Endothelial cell of umbilical vein (primary cell): ENCODE measurements around the gene SFT2D1. TPM values are rescaled to one million over a fixed set of nuclear protein-coding genes. Genes with fewer than 3 reads are reported as not detected.

Source experiments
- BruUV-seq: library from RNA; stranded (reverse); fragments of 400-500 nt; replicated peaks from 2 replicates; lab custom pipeline; 2021; lab: Mats Ljungman, UMichigan
- CTCF ChIA-PET: fragments of 300-600, 350-600 bp; sonication (Branson Sonifier 250); formaldehyde crosslinking; loops from one replicate; lab custom pipeline; 2021; ENCODE audit warnings: antibody characterized with exemption, inconsistent platforms; lab: Charles Lee
- POLR2A ChIA-PET: fragments of 300-600, 350-600 bp; sonication (Branson Sonifier 250); formaldehyde crosslinking; loops from one replicate; lab custom pipeline; 2021; ENCODE audit warnings: antibody characterized with exemption, inconsistent platforms; lab: Charles Lee
- DNase-seq: peaks from one replicate; pipeline ENCODE4 v3.0.0-alpha.2; 2011; ENCODE audit warnings: low read depth, low spot score
- FAIRE-seq: peaks from 2 replicates; lab custom pipeline; 2011; peaks lifted over from hg19 to GRCh38; lab: Jason Lieb, UNC
- H2AFZ ChIP-seq: 2 replicates; pipeline ENCODE4 v1.6.0; 2012; ENCODE audit warnings: low read depth, low read length, control low read depth, inconsistent platforms
- H3K27ac ChIP-seq: 2 replicates; pipeline ENCODE4 v1.5.1; 2011; ENCODE audit warnings: low read depth, mild to moderate bottlenecking, control low read depth, low read length, moderate library complexity; ENCODE audit not compliant: insufficient read depth
- H3K27me3 ChIP-seq, 2 experiments: 2 replicates each; pipeline versions ENCODE4 v1.6.0 to v1.6.1; 2011; ENCODE audit warnings: low read length in 2 of 2, mixed read lengths in 1 of 2; ENCODE audit not compliant: control insufficient read depth in 2 of 2, insufficient read depth in 2 of 2
- H3K36me3 ChIP-seq, 2 experiments: 2 replicates in 1 of 2; 3 replicates in 1 of 2; pipeline ENCODE4 v1.5.1; 2011; ENCODE audit warnings: low read length in 2 of 2, mild to moderate bottlenecking in 1 of 2, moderate library complexity in 1 of 2; ENCODE audit not compliant: control insufficient read depth in 2 of 2, insufficient read depth in 2 of 2; ENCODE audit errors: extremely low read depth in 1 of 2
- H3K4me1 ChIP-seq: 3 replicates; pipeline ENCODE4 v1.5.1; 2011; ENCODE audit warnings: mild to moderate bottlenecking, low read length; ENCODE audit not compliant: control insufficient read depth, insufficient read depth; ENCODE audit errors: extremely low read depth
- H3K4me2 ChIP-seq: 2 replicates; pipeline ENCODE4 v1.6.1; 2011; ENCODE audit warnings: low read length, control low read depth, mixed read lengths; ENCODE audit not compliant: insufficient read depth
- H3K4me3 ChIP-seq, 3 experiments: fragments of 200-600 bp in 1 of 3; sonication (generic), shearing (Covaris generic) in 1 of 3; replicated peaks in 1 of 3; 2 replicates each; pipeline ENCODE4 v1.5.1; 2011 to 2016; ENCODE audit warnings: control low read depth in 3 of 3, low read length in 3 of 3, mild to moderate bottlenecking in 2 of 3, inconsistent platforms in 1 of 3, low read depth in 1 of 3, moderate library complexity in 1 of 3; ENCODE audit not compliant: insufficient read depth in 1 of 3
- H3K79me2 ChIP-seq: 2 replicates; pipeline ENCODE4 v1.6.0; 2012; ENCODE audit warnings: low read length, inconsistent platforms; ENCODE audit not compliant: control insufficient read depth, insufficient read depth
- H3K9ac ChIP-seq: replicated peaks from 2 replicates; pipeline ENCODE3; 2011; ENCODE audit warnings: low read length, control low read depth; ENCODE audit not compliant: insufficient read depth; ENCODE audit errors: extremely low read depth
- H3K9me1 ChIP-seq: replicated peaks from 3 replicates; pipeline ENCODE4 v1.6.0; 2011; ENCODE audit warnings: mild to moderate bottlenecking, low read length; ENCODE audit not compliant: control insufficient read depth, insufficient read depth; ENCODE audit errors: extremely low read depth
- H3K9me3 ChIP-seq: replicated peaks from 2 replicates; pipeline ENCODE4 v1.5.1; 2012; ENCODE audit warnings: low read length, inconsistent platforms; ENCODE audit not compliant: control insufficient read depth, insufficient read depth
- H4K20me1 ChIP-seq: replicated peaks from 2 replicates; pipeline ENCODE3; 2011; ENCODE audit warnings: mild to moderate bottlenecking, low read length; ENCODE audit not compliant: control insufficient read depth, insufficient read depth; ENCODE audit errors: extremely low read depth
- EZH2 ChIP-seq: IDR thresholded peaks from 2 replicates; pipeline ENCODE4 v1.6.1; 2012; ENCODE audit warnings: borderline replicate concordance, low read depth, mild to moderate bottlenecking, moderate library complexity, low read length, inconsistent platforms; ENCODE audit not compliant: severe bottlenecking
- FOS ChIP-seq: IDR thresholded peaks from 2 replicates; pipeline ENCODE4 v1.6.1; 2011; ENCODE audit warnings: mild to moderate bottlenecking, low read length, moderate library complexity, borderline replicate concordance; ENCODE audit not compliant: insufficient read depth
- GATA2 ChIP-seq: IDR thresholded peaks from 2 replicates; pipeline ENCODE4 v1.7.0; 2011; ENCODE audit warnings: low read depth, mild to moderate bottlenecking, moderate library complexity, mixed read lengths, low read length; ENCODE audit not compliant: insufficient read length, insufficient read depth
- MAX ChIP-seq: IDR thresholded peaks from 2 replicates; pipeline ENCODE4 v1.6.1; 2011; ENCODE audit not compliant: insufficient read depth, insufficient read length
- dilution Hi-C: fragments of 300-500 bp; cut with MboI; formaldehyde crosslinking; loops from one replicate; pipeline ENCODE4 v1.15.0; 2019; ENCODE audit warnings: low sequenced_read_pairs; ENCODE audit not compliant: extremely low pct_ligation_motif_present
- intact Hi-C: fragments of 100-400 bp; cut with micrococcal nuclease; formaldehyde crosslinking; loops from one replicate; pipeline ENCODE4 v1.10.0; 2022
- polyA plus RNA-seq, 4 experiments: library from polyadenylated mRNA; depleted of rRNA in 3 of 4; stranded (reverse) in 3 of 4; unstranded in 1 of 4; fragments of >200 nt; gene quantifications; 2 replicates each; pipeline versions ENCODE4 v1.2.1 to v1.2.3, GENCODE V29; 2011 to 2012; ENCODE audit warnings: missing spikeins in 1 of 4
- total RNA-seq: library from RNA; stranded (reverse); gene quantifications from 2 replicates; pipeline ENCODE4 v1.2.3, GENCODE V29; 2021

The SFT2D1 gene
- total and polyA plus RNA-seq, 2 donors (not counting 3 experiments of a cell fraction or from before 2014, with no cell fraction given) = 22.9 to 30.6 TPM

- CTCF ChIA-PET = interaction anchor here (0.8 kb wide), 1 partner anchor 21 kb away, joined by 3 read pairs; no protein-coding TSS in a partner anchor
Measured at GRCh38 chr6:166289207-166290060, 52.9 kb downstream of the SFT2D1 start.

GRCh38 chr6:166286839-166287271 lies 55.5 kb downstream of the SFT2D1 start:
- intact Hi-C loops (no loop called here), dilution Hi-C loops (no loop called here)
- Histone ChIP-seq H3K79me2 (no peaks in the 10 kb centered on the region), H3K36me3 (no peaks in the 10 kb centered on the region), H3K27ac (no peak overlapping the region), H3K4me1 (no peaks in the 10 kb centered on the region), H3K4me2 (no peak overlapping the region), H3K4me3 (no peak overlapping the region), H3K9ac (no peak overlapping the region), H3K27me3 (peaks cover 0 to 2% of the 10 kb centered on the region in 2 experiments), H4K20me1 (no peaks in the 10 kb centered on the region), H2AFZ (no peak overlapping the region), H3K9me1 (no peaks in the 10 kb centered on the region), H3K9me3 (no peaks in the 10 kb centered on the region)
- no TSS peak for BruUV-seq
- FAIRE-seq = no peak
- no peak for TF ChIP-seq MAX
- no peak for TF ChIP-seq EZH2
- TF ChIP-seq FOS = no peak
- TF ChIP-seq GATA2 = no peak
- ChIA-PET CTCF (interaction anchor here (1.0 kb wide), 1 partner anchor 95 kb away, joined by 3 read pairs; no protein-coding TSS in a partner anchor), POLR2A (no interaction called here)
- no peak for DNase-seq

More at GRCh38 chr6:166289207-166290060, 52.9 kb downstream of the SFT2D1 start:
- POLR2A ChIA-PET = no interaction called here
- DNase-seq (no peak), FAIRE-seq (no peak)
- H3K9ac ChIP-seq = no peak overlapping the region
- no peaks in the 10 kb centered on the region for H3K79me2 ChIP-seq
- intact Hi-C loops (no loop called here), dilution Hi-C loops (no loop called here)
- H3K27ac ChIP-seq = no peak overlapping the region
- H2AFZ ChIP-seq = no peak overlapping the region
- H3K36me3 ChIP-seq = no peaks in the 10 kb centered on the region
- no TSS peak for BruUV-seq
- no peak overlapping the region for H3K4me3 ChIP-seq
- H3K4me2 ChIP-seq = no peak overlapping the region
- no peaks in the 10 kb centered on the region for H3K9me1 ChIP-seq
- no peaks in the 10 kb centered on the region for H3K4me1 ChIP-seq
- no peak for TF ChIP-seq FOS
- H3K9me3 ChIP-seq = no peaks in the 10 kb centered on the region
- peaks cover 0 to 1% of the 10 kb centered on the region in 2 experiments for H3K27me3 ChIP-seq
- no peaks in the 10 kb centered on the region for H4K20me1 ChIP-seq
